Fibroblast of pulmonary artery (primary cell): ENCODE data around the gene HIVEP3.

Experiments
- DNase-seq: peaks from one replicate; pipeline ENCODE4 v3.0.0-alpha.2; 2010; ENCODE audit warnings: low read depth
- H3K4me3 ChIP-seq: replicated peaks from 2 replicates; pipeline ENCODE4 v1.5.1; 2011; ENCODE audit warnings: low read depth, mild to moderate bottlenecking, control low read depth, low read length, moderate library complexity
- CTCF ChIP-seq: IDR thresholded peaks from 2 replicates; pipeline ENCODE4 v1.5.1; 2011; ENCODE audit warnings: mild to moderate bottlenecking, control low read depth, low read length, inconsistent platforms; ENCODE audit errors: missing control alignments

The HIVEP3 gene

GRCh38 chr1:41518471-41518870, 400.3 kb downstream of the HIVEP3 start:
- TF ChIP-seq CTCF, result no peak
- H3K4me3 ChIP-seq, result no peak overlapping the region
- DNase-seq, result no peak

DNA sequence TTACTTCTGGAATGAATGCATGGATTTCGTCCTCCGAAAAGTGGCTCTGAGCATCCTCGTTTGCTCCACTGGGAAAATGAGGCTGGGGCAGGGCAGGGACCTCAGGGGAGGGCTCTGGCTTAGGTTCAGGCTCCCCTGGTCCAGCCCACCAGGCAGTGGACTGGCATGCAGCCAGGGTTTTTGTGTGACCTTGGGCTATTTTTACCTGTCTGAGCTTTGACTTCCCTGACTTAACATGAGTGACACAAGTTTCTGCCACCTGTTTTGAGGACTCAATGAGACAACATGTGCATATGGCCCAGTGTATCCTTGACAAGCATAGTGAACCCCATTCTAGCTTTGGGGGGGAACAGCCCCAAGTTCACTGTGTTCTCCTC, 401.7 kb downstream of the HIVEP3 start:
- H3K4me3 ChIP-seq, result no peak overlapping the region
- TF ChIP-seq CTCF, result no peak
- no peak for DNase-seq

GRCh38 chr1:41516168-41517061, 402.3 kb downstream of the HIVEP3 start:
- DNase-seq, result peak; percentile 89
- peak; percentile 63 for TF ChIP-seq CTCF
- peak overlapping the region; percentile 46 for H3K4me3 ChIP-seq

DNA sequence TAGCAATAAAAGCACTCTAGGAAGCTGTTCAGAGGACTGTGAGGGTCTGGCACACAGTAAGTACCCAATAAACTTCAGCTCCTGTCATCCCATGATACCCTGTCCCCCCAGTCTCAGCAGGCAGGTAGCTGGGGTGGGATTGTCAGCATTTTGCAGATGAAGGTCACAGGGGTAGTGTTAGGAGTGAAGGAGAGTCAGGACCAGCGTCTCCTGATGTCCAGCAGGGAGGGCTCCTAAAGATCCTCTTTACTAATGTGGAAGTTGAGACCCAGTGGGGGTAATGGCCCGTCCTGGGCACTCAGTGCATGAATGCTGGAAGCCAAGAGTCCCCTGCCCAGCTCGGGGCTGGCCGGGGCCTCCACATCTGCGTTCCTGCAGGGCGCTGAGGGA, 402.9 kb downstream of the HIVEP3 start:
- no peak for DNase-seq
- TF ChIP-seq CTCF, result no peak
- no peak overlapping the region for H3K4me3 ChIP-seq

DNA sequence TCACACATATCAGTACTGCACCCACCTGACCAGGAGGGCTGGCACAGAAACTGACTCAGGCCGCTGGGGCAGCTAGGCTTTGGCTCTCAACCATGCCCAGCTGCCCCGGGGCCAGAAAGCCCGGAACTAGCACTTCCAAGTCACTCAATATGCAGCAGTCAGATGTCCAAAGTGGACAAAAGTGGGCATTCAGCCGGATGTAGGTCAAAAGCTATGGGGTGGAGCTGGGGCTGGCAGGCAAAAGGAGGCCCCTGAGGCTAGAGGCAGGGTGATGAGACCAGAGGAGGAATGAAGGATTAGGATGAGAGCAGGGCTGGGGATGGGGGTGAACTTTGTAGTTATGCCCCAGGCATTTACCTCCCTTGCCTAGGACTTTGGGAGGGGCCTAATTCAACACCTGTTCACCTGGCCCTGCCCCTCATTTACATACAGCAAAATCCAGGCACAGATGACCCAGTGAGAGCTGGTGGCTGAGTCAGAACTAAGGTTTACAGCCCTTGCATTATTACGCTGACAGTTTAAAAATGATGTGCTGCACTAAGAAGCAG, 403.5 kb downstream of the HIVEP3 start:
- DNase-seq, result no peak
- TF ChIP-seq CTCF, result no peak
- no peak overlapping the region for H3K4me3 ChIP-seq

DNA sequence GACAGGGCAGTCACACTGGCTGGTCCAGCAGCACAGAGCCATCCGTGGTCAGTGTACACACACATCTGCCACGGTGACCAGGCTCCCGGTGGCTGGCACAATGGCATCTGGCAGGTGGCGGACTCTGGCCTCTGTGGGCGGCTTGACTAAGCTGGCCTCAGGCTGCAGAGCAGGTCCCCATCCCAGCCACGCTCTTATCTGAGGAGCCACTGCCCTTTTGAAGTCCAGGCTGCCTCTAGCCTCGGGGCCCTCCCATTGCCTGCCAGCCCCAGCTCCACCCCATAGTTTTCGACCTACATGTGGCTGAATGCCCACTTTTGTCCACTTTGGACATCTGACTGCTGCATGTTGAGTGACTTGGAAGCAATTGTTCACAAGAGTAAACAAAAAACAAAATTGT, 404.3 kb downstream of the HIVEP3 start:
- no peak for TF ChIP-seq CTCF
- no peak overlapping the region for H3K4me3 ChIP-seq
- no peak for DNase-seq

DNA sequence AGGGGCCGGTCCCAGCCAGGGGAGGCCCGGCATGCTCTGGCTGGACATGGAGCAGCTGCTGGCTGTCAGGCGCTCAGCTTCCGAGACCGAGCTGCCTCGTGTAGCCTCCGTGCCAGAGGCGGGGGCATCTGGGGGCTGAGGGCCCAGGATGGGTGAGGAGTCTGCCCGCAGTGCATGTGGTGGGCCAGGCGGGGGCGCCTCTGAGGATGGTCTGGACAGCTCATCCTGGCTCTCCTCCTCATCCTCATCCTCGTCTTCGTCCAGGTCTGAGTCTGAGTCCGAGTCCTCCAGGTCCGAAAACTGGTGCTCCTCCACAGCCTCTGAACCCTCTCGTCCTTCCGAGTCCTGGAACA, 405.4 kb downstream of the HIVEP3 start:
- DNase-seq, result no peak
- TF ChIP-seq CTCF, result peak; percentile 25
- H3K4me3 ChIP-seq, result no peak overlapping the region
